ENCODE measurements around the gene BTNL3. TPM values are rescaled to one million over a fixed set of nuclear protein-coding genes. Genes with fewer than 3 reads are reported as not detected.

The BTNL3 gene
- total and polyA plus RNA-seq, 9 of the 15 experiments (the other 6 are each of a cell fraction or from before 2014, with no cell fraction given): 0.03 to 0.44 (median 0.04) TPM; not detected in 4

DNA sequence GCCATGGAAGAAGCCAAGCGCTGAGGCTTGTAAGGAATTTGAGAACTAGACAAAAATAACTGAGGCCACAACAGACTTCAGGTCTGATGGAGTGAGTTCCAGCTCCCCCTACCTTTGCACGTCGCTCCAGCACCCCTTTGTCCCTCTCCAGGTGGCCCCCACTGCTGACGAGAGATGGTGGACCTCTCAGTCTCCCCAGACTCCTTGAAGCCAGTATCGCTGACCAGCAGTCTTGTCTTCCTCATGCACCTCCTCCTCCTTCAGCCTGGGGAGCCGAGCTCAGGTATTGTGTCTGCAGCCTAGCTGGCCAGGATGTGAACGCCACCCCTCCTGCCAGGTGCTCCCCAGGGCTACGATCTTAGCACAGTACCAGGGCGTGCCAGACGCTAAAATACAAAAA is 56.7 kb downstream of the BTNL3 start (continued):
- TF ChIP-seq ZNF263 (CRISPR knock-in tag; IDR thresholded peaks at IDR 0.05; ENCODE audit: borderline replicate concordance) (peak; percentile 86), MTA3 (IDR thresholded peaks at IDR 0.05; ENCODE audit: borderline replicate concordance) (peak; percentile 25; the same call in 1 of the 2 replicates), ZNF316 (IDR thresholded peaks at IDR 0.05) (0 out of 2 replicates have a peak, but pooled peaks have one; percentile 1), HDAC6 (IDR thresholded peaks at IDR 0.05; ENCODE audit: low read depth, low read length) (no peak), VEZF1 (CRISPR knock-in tag; IDR thresholded peaks at IDR 0.05) (0 out of 2 replicates have a peak, but pooled peaks have one; percentile 7), ZNF785 (CRISPR knock-in tag; IDR thresholded peaks at IDR 0.05) (no peak), ZBTB43 (CRISPR knock-in tag; IDR thresholded peaks at IDR 0.05) (no peak), THRAP3 (IDR thresholded peaks at IDR 0.05; ENCODE audit: borderline replicate concordance) (no peak), STAT5A (IDR thresholded peaks at IDR 0.05; ENCODE audit: borderline replicate concordance, low read length) (no peak), L3MBTL2 (IDR thresholded peaks at IDR 0.05) (0 out of 2 replicates have a peak, but pooled peaks have one; percentile 8), ZEB2 (IDR thresholded peaks at IDR 0.05) (peak; percentile 64), YBX1 (IDR thresholded peaks at IDR 0.05) (no peak)
- TF ChIP-seq, protein P1, sequence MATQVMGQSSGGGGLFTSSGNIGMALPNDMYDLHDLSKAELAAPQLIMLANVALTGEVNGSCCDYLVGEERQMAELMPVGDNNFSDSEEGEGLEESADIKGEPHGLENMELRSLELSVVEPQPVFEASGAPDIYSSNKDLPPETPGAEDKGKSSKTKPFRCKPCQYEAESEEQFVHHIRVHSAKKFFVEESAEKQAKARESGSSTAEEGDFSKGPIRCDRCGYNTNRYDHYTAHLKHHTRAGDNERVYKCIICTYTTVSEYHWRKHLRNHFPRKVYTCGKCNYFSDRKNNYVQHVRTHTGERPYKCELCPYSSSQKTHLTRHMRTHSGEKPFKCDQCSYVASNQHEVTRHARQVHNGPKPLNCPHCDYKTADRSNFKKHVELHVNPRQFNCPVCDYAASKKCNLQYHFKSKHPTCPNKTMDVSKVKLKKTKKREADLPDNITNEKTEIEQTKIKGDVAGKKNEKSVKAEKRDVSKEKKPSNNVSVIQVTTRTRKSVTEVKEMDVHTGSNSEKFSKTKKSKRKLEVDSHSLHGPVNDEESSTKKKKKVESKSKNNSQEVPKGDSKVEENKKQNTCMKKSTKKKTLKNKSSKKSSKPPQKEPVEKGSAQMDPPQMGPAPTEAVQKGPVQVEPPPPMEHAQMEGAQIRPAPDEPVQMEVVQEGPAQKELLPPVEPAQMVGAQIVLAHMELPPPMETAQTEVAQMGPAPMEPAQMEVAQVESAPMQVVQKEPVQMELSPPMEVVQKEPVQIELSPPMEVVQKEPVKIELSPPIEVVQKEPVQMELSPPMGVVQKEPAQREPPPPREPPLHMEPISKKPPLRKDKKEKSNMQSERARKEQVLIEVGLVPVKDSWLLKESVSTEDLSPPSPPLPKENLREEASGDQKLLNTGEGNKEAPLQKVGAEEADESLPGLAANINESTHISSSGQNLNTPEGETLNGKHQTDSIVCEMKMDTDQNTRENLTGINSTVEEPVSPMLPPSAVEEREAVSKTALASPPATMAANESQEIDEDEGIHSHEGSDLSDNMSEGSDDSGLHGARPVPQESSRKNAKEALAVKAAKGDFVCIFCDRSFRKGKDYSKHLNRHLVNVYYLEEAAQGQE (IDR thresholded peaks at IDR 0.05; ENCODE audit: borderline replicate concordance): peak; percentile 30; the same call in 1 of the 2 replicates
- TF ChIP-seq, protein P1 (CRISPR knock-in tag; IDR thresholded peaks at IDR 0.05; ENCODE audit: low read depth): no peak
